PC-9 (cell line): ENCODE results near the gene GNAO1.

Experiments
- CTCF ChIP-seq: fragments of 200-600 bp; sonication (generic); conservative IDR thresholded peaks from 2 replicates; pipeline ENCODE4 v1.6.1; 2017; ENCODE audit warnings: mixed run types, antibody characterized with exemption, mild to moderate bottlenecking, moderate library complexity
- EZH2 ChIP-seq: fragments of 200-600 bp; sonication (generic); IDR thresholded peaks from 2 replicates; pipeline ENCODE4 v1.8.0; 2017; ENCODE audit warnings: antibody characterized with exemption, low read depth

GRCh38 chr16:56372013-56372634, 180.8 kb downstream of the GNAO1 start:
- no peak for TF ChIP-seq EZH2
- TF ChIP-seq CTCF: no peak
